Loucy (cell line): Measurements from ENCODE around the gene DCST1.

Experiments
- CTCF ChIP-seq: fragments of 200-600 bp; sonication (generic); conservative IDR thresholded peaks from 2 replicates; pipeline ENCODE4 v1.5.1; 2014; ENCODE audit warnings: mild to moderate bottlenecking, antibody characterized with exemption, low read length
- EZH2phosphoT487 ChIP-seq: fragments of 200-600 bp; IDR thresholded peaks from 2 replicates; pipeline ENCODE4 v1.6.1; 2018; ENCODE audit warnings: antibody characterized with exemption, mild to moderate bottlenecking, moderate library complexity, borderline replicate concordance

GRCh38 chr1:155085504-155086127 lies 52.0 kb downstream of the DCST1 start:
- TF ChIP-seq CTCF = no peak
- TF ChIP-seq EZH2phosphoT487 = no peak
